NCI-H524 (cell line): Measurements from ENCODE around the gene RPS6KB2.
"Not testable (repeated sequence)": the region's sequence is repeated elsewhere in the genome, so short reads cannot be mapped to it uniquely, and the experiment has no call there.

Experiments
- DNase-seq, 2 experiments: peaks; one replicate each; lab custom pipeline; 2025; lab: John Stamatoyannopoulos, UW

Gene RPS6KB2

DNA sequence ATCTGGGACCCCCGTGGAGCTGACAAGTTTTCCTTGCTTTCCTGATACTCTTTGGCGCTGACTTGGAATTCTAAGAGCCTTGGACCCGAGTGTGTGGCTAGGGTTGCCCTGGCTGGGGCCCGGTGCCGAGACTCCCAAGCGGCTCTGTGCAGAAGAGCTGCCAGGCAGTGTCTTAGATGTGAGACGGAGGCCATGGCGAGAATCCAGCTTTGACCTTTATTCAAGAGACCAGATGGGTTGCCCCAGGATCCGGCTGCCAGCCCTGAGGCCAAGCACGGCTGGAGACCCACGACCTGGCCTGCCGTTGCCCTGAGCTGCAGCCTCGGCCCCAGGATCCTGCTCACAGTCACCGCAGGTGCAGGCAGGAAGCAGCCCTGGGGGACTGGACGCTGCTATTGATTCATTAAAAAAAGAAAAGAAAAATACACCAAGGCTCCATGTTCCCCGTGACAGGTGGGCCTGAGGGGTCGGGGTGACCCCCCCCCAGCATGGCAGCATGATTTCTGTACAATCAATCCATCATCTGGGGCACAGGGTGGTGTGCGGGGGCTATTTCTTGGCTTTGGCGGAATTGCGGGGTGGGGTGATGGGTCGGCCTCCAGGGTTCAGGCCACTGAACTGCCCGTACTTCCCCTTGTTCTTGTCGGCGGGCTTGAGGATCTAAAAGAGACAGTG, 30.2 kb upstream of the RPS6KB2 start:
- DNase-seq = no peak

DNA sequence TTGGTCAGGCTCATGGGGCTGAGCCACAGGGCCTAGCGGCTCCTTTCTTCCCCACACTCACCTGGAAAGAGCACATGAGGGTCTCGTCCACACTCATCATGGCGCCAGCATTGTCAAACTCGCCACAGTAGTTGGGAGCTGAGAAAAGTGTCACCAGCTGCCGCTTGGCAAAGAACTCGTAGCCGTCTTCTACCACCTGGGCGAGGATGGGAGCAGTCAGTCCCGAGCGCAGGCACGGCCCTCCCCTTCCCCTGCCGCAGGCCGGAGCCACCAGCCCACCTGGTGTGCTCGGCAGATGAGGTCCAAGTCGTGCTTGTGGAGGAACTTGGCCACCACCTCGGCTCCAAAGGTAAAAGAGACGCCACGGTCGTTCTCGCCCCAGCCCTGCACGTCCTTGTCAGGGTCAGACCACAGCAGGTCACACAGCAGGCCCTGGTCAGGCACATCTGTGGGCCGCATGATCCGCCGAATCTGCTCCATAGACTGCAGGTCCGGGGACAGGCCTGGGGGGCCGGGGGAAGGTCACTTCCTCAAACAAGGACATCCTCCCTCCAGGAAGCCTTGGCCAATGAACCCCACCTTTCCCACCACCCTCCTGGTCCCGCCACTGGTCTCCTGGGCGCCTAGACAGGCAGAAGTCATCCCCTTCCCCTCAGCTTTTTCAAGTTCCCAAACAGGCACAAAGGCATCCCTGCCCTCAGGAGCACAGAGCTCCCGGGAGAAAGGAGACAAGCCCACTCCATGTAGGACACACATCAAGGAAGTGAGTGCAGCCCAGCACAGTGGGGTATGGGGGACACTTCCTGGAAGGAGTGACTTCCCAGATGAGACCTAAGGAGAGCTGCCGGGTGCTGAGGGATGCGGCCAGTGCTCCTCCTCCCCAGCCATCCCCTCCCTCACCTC, 29.4 kb upstream of the RPS6KB2 start:
- no peak for DNase-seq

DNA sequence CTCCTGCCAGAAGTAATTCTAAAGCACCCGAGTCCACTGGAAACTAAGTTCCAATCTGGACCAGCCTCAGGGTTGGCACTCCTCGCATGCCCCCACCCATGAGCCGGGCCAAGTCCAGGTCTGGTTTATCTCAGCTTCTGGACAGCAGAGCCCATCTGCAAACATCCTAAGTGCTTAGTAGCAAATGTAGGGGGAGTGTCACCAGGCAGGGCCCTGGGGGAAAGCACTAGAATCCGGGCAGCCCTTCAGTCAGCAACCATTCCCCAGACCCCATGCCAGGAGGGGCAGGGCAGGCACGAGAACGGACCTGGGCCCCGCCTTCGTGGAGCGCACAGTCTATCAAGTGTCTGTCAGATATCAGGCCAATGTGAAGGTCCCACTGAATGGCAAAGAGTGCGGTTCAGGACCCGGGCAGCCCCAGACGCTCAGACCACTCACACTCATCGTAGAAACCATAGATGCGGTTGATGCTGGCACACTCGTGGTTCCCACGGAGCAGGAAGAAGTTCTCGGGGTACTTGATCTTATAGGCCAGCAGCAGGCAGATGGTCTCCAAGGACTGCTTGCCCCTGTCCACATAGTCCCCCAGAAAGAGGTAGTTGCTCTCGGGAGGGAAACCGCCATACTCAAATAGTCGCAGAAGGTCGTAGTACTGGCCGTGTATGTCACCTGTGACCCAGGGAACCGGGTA, 27.9 kb upstream of the RPS6KB2 start:
- DNase-seq = no peak

DNA sequence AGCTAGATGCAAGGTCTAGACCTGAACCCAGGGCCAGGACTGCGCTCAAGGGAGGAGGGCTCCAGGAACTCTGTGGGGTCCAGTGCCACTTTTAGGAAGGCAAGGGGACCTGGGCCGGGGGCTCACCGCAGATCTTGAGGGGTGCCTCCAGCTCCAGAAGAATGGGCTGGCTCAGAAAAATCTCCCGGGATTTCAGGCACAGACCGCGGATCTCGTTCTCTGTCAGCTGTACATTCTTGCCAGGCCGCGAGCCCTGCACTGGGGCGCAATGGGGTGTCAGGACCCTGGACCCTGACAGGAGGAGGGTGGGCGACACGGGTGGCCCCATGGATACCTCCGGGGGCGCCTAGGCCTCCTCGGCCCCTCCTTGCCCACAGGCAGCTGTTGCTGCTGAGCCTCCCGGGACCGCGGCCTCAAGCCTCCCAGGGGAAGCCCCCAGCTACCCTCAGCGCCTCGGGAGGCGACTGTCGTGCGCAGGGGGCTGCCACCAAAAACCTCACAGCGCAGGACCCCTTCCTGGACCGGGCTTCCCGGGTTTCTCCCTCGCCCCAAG, 27.3 kb upstream of the RPS6KB2 start:
- no peak for DNase-seq

DNA sequence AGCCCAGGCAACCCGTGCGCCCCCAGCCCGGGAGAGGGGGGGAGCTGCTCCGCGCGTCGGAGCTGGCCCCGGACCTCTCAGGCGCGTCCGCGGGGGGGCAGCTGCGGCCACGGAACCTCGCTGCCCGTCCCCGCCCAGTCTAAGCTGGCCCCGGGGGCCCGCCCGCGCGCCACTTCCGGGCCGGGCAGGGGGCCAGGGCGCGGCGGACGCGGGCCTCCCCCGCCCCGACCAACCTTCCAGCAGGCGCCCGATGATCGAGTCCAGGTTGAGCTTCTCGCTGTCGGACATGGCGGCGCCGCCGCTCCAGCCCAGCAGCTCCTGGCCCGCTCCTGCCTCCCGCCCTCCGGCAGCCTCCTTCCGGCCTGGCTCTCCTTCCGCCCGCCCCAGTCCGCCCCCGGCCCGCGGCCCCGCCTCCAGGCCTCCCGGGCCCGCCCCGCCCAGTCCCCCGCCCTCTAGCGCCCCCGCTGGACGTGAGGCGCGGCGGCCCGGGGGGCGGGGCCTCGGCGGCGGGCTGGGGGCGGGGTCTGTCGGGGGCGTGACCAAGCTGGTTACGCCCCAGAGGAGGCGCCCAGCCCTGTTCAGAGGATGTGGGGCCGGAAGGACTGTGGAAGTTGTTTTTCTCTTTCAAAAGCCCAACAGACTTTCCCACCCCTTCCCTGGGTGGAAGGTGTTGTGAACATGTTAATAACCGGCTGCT, 26.7 kb upstream of the RPS6KB2 start, which contains the start of gene PPP1CA:
Gene PPP1CA (minus strand): TSS at position 364 of the 697 bp plus-strand sequence. CDS start 76 bp downstream, at position 288.
- DNase-seq = peak; percentile 71 to 78

DNA sequence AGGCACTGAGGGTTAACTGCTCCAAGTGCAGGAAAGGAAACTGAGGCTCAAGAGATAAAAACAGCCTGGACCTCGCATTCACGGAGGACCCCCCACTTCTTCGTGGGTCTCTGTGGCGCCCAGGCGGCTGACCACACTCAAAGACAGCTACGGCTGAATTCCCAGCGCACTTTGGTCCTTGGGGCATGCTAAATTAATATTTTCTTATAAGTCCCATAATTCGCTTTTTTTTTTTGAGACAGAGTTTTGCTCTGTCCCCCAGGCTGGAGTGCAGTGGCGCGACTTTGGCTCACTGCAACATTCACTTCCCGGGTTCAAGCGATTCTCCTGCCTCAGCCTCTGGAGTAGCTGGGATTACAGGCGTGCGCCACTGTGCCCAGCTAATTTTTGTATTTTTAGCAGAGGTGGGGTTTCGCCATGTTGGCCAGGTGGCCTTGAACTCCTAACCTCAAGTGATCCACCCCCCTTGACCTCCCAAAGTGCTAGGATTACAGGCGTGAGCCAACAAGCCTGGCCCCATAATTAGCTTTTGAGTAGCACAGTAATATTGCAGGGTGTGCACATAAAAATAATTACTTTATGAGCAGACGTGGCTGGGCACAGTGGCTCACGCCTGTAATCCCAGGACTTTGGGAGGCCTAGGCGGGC, 26.0 kb upstream of the RPS6KB2 start:
- not testable (repeated sequence) for DNase-seq

DNA sequence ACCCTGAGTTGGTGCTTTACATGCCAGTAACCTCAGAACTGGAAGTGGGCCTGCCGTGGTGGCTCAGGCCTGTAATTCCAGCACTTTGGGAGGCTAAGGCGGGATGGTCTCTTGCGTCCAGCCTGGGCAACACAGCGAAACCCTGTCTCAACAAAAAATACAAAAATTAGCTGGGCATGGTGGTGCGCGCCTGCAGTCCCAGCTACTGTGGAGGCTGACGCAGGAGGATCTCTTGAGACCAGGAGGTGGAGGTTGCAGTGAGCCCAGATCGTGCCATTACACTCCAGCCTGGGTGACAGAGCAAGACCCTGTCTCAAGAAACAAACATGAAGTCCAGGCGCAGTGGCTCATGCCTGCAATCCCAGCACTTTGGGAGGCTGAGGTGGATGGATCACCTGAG, 25.2 kb upstream of the RPS6KB2 start:
- DNase-seq = not testable (repeated sequence)

DNA sequence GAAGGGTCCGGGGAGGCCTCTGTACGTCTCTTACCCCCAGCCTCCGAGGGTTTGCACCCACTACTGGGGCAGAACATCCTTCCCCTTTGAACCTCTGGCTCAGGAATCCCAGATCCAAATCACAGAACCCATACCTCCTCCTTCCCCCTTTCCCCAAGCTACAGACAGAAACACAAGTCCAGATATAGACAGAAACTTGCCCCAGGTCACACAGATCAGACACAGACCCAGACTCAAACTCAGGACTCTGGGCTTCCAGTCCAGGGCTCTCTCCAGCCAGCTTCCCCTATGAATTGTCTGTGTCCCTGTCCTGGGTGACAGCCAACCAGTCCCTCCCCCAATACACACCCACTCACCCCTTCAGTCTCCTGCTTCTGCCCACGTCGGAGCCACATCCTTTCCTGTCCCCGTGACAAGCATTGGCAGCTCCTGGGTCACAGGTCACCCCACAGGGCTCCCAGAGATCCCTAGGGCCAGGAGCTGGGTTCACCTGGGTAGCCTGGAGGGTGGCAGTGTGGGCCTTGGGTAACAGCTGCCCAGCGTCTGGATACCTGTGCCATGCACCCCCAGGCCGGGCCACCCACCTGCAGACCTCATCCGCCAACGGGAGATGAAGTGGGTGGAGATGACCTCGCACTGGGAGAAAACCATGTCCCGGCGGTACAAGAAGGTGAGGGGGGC, 23.6 kb upstream of the RPS6KB2 start:
- DNase-seq = no peak

DNA sequence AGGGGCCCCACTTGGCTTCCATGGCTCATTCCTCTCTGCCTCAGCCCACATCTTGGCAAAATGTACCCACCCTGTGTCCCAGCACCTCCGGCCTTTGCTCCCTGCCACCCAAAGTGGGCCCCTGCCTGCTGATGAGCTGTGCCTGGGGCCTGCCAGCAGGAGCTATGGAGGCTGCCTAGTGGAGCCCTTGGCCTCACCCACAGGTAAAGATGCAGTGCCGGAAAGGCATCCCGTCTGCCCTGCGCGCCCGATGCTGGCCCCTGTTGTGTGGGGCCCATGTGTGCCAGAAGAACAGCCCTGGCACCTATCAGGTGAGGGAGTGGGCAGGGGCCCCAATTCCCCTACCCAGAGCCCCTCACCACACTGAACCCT, 23.1 kb upstream of the RPS6KB2 start:
- no peak for DNase-seq

DNA sequence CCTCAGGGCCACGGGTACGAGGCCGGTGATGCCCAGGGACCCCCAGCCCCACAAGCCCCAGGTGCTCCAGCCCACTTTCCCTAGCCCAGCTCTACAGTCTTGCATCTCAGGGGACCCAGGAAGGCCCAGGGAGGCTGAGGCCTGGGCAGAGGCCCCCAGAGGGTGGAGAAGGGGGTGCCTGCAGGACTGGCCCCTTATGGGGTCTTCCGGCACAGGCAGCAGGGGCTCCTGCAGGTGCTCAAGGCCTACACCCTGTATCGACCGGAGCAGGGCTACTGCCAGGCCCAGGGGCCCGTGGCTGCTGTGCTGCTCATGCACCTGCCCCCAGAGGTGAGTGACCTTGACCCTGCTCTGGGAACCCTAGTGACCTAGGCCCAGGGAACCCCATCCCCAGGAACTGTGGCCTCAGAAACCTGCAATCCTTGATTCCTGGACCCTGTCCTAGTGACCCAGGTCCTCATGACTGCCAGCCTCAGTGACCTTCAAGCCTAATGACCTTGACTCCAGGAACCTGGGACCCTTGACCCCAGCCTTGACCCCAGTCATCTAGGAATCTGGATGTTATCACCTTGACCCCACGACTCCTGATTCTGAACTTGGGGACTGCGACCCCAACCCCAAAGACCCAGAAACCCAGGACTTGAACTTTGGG, 22.5 kb upstream of the RPS6KB2 start:
- DNase-seq = no peak

DNA sequence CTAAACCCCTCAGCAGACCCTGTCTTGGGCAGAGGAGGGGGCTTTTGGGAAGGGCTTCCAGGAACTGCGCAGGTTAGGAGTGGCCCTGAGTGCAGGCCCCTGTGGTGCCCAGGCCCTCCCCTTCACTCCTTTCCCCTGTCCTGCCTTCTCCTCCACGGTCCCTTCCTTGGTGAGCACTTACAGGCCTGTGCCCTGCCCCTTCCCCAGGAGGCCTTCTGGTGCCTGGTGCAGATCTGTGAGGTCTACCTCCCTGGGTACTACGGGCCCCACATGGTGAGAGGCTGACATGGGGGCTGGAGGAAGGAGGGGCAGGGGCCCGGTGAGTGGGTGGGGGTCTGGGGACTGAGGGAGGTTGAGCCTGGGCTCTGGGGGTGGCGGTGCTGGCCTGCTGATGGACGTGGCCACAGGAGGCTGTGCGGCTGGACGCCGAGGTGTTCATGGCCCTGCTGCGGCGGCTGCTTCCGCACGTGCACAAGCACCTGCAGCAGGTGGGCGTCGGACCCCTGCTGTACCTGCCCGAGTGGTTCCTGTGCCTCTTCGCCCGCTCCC, 21.8 kb upstream of the RPS6KB2 start:
- no peak for DNase-seq

DNA sequence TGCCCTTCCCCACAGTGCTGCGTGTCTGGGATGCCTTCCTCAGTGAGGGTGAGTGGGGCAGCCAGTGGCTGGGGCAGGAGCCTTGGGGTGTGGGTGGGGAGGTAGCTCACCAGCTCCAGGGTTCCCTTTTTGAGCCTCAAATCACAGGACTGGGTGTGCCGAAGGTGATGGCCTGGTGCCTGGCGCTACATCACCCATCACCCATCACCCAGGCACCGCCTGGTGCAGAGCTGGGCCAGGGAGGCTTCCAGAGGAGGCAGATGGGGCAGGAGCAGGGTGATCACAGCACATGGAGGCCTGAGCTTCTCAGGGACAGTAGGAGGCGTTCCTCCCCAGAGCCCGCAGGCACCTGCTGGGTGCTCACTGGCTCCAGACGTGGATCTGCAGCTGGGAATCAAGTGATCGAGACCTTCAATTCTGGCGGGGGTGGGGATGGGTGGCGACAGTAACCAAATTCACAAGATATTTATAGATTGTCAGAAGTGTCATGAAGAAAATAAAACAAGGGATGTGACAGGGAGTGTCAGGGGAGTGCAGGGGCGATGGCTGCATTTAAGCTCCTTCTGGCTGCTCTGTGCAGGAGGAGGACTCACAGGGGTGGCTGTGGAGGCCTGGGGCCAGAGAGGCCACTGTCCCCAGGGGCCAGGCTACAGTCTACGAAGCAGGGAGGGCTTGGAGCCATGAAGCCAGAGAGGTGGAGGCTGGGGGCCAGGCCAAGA, 21.2 kb upstream of the RPS6KB2 start:
- DNase-seq = peak in 1 of 2 experiments; percentile 27

DNA sequence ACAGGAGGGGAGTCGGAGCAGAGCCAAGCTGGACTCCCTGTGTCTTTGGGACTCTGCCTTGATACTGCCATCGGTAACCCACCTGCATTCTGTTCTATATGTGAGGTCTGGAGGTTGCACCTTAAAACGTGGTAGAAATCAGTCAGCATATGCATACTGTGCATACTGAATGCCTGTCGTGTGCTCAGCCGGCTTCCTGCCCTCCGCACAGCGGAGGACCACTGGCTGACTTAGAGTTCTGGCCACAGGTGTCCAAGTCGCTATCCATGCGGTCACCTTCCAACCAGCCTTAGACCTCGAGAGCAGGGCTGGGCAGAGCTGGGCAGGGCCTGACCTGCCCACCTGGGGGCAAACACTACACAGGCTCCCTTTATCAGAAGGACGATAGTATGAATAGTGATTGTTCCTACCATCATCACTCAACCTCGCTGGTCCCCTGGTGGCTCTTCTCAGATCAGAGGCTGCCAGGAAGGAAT, 20.6 kb upstream of the RPS6KB2 start:
- no peak for DNase-seq

DNA sequence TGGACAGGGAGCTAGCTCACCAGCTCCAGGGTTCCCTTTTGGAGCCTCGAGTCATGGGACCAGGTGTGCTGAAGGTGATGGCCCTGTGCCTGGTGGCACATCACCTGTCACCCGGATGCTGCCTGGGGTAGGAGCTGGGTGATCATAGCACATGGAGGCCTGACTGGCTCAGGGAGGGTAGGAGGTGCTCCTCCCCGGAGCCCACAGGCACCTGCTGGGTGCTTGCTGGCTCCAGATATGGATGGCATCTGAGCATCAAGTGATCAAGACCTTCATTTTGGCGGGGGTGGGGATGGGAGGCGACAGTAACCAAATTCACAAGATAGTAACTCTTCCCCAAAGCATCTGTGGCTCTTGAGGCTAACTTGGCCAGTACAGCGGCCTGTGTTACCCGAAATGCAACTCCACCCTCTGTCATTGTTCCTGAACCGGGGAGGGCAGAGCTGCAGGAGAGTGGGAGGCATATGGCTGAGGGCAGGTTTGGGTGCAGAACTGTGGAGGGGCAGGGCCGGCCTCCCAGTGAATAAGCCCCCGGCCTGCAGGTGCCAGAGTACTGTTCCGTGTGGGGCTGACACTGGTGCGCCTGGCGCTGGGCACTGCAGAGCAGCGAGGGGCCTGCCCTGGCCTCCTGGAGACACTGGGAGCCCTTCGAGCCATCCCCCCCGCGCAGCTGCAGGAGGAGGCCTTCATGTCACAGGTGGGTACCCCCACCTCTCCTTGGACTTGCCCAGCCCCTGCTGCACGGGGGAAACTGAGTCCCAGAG, 19.7 kb upstream of the RPS6KB2 start:
- no peak for DNase-seq

DNA sequence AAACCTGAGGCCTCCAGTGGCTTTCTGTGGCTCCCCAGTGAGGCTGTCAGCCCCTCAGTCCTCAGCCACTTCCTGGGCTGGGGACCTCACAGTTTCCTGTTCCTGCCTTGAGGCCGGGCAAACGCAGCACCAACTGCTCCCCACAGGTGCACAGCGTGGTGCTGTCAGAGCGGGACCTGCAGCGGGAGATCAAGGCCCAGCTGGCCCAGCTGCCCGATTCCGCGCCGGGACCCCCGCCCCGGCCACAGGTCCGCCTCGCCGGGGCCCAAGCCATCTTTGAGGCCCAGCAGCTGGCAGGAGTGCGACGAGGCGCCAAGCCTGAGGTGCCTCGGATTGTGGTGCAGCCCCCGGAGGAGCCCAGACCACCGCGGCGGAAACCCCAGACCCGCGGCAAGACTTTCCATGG, 19.0 kb upstream of the RPS6KB2 start:
- DNase-seq = no peak

DNA sequence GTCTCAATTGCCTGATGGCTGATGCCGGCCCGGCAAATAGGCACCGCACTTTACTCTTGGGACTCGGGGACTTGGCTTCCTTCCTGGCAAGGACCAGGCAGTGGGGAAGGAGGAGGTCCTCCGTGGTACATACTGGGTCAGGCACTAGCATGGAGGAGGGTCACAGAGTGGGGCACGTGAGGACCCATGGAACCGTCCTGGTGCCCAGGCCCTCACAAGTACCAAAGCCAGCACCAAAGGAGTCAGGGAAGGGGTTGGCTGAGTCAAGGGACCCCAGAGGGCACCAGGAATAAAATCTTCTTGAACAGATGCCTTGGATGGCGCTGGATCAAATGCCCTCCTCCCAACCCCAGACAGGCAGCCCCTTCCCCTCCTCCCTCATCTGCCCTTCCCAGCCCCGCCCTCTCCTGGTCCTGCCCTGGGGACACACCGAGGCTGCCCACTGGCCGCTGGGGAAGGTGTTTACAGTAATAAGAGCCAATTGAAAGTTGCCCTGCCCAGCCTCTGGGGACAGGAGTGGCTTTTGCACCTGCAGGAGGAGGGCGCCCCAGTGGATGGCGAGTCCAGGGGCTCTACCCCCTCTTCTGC, 18.4 kb upstream of the RPS6KB2 start:
- no peak for DNase-seq

DNA sequence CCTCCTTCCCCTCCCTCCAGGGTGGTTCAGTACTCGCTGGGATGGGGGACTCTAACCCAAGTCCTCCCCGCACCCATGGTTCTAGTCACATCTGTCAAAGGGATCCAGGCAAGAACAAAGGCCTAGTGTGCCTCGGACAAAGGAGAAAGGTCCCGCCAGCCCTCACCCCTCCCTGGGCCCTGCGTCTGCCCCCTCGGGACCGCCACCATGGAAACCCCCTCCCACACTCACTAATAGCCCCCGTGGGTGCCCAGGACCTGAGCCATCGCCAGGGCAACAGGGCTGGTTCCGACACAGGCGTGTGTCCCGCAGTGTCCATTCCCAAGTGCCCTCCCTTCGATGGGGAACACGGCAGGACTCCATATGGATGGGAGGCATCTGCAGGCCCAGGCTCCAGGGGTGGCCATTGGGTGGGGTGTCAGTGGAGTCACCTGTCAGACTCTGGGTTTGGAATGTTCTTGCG, 17.9 kb upstream of the RPS6KB2 start:
- no peak for DNase-seq
